HG02852 (cell line): Measurements from ENCODE around the gene GPC6.
"Not testable (repeated sequence)": the region's sequence is repeated elsewhere in the genome, so short reads cannot be mapped to it uniquely, and the experiment has no call there.

Source experiments
- ATAC-seq: cut with Tn5 transposase; IDR thresholded peaks from one replicate; pipeline ENCODE4 v1.9.1; 2021; ENCODE audit warnings: mild to moderate bottlenecking, moderate library complexity; ENCODE audit not compliant: unreplicated experiment

Gene GPC6

GRCh38 chr13:93480553-93481106 is 254.0 kb downstream of the GPC6 start:
- ATAC-seq = no peak

DNA sequence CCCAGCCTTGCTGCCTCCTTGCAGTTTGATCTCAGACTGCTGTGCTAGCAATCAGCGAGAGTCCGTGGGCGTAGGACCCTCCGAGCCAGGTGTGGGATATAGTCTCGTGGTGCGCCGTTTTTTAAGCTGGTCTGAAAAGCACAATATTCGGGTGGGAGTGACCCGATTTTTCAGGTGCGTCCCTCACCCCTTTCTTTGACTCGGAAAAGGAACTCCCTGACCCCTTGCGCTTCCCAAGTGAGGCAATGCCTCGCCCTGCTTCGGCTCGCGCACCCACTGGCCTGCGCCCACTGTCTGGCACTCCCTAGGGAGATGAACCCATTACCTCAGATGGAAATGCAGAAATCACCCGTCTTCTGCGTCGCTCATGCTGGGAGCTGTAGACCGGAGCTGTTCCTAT is 269.5 kb downstream of the GPC6 start:
- not testable (repeated sequence) for ATAC-seq

- no peak for ATAC-seq
Measured at GRCh38 chr13:93496985-93497673, 270.5 kb downstream of the GPC6 start.

- ATAC-seq = no peak
Measured at GRCh38 chr13:93499991-93500390, 273.4 kb downstream of the GPC6 start.

DNA sequence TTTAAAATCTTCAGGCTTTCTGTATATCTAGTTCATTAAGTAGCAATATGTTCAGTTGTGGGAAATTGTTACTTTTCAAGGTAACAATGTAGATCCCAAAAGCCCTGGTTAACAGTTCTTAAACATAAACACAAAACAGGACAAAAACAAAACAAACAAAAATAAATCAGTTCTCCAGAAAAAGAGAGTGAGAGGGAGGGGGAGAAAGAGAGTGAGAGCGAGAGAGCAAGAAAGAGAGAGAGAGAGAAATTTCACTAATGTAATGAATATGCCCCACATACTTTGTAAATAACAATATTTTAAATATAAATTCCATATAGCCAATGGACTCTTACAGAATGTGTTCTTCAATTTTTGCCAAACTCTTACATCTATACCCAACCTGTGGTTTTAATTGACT is 275.5 kb downstream of the GPC6 start:
- no peak for ATAC-seq

DNA sequence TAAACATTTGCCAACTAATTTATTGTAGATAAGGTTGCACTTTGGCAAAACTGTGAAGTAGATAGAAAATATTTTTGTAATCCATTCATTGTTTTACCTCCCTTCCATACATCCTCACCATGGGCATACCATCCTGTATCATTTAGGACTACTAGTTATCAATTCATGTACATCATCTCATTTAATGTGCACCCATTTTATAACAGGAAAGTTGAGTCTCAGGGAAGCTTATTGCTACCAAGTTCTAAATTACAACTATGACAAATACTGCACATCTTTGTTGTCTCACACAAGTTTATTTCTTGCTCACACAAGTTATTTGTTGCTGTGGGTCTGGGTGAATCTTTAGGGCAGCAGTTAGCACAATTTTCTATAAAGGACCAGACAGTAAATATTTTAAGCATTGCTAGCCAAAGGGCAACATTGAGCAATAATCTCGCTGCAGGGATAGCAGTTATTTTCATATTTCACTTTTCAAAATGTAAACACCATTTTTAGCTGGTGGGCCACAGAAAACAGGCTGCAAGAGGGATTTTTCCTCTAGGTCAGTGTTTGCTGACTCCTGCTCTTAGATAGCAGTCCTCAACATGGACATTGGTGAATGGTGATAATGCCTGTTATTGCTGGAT is 276.5 kb downstream of the GPC6 start:
- no peak for ATAC-seq

GRCh38 chr13:93505104-93505952 is 278.7 kb downstream of the GPC6 start:
- no peak for ATAC-seq

- no peak for ATAC-seq
Measured at GRCh38 chr13:93511011-93511410, 284.4 kb downstream of the GPC6 start.

GRCh38 chr13:93515267-93515666 is 288.7 kb downstream of the GPC6 start:
- no peak for ATAC-seq

- ATAC-seq = no peak
Measured at GRCh38 chr13:93517658-93518057, 291.1 kb downstream of the GPC6 start.

DNA sequence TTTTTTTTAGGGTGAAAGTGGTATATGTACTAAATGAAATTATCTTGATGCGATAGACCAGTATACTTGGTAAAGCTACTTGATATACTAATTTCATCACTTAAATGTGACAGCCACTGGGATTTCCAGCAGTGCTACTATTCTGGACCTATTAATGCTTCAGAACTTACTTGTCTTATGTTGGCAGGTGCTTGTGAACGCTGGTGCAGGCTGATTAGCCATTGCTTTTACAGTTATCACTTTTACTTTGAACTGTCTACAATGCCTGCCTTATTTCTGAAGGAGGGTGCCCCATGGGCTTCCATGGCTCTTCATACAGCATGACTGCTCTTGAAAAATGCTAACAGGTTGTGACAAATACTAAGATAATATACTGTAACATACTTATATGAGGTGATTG is 294.7 kb downstream of the GPC6 start:
- ATAC-seq = no peak

DNA sequence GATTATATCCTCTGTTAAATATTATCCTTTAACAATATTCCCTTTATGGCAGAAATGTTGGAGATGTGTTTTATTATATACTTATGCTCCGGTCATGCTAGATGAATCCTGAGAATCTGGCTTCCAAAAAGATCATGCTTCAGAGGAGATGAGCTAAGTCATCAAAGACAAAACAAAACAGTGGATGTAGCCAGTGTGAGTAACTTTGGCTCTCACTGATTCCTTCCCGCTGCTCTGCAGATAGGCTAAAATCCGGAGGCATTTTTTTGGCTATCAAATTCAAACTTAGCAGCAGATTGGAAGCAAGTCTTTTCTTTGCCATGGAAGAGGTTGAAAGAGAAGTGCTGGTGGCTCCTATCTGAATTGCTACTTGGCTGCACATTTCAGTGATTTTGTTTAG is 295.9 kb downstream of the GPC6 start:
- no peak for ATAC-seq

GRCh38 chr13:93525087-93525486 is 298.5 kb downstream of the GPC6 start:
- no peak for ATAC-seq

- no peak for ATAC-seq
Measured at GRCh38 chr13:93527748-93528297, 301.2 kb downstream of the GPC6 start.

DNA sequence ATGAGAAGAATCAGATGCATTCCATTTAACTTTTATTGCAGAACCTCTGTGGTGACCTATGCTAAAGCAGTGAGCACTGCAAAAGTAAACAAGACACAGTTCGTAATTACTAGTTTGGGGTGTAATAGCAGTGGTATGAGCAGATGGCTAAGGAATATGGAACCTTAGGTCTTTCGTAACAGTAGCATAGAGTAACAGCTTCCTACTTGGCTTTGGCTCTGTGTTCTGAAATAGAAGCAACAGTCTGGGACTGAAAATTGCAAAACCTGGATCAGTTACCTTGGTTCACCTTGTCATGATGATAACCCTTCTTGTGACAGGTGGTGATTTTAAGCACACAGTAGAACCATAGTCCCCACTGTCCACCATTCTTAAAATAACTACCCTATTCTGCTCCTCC is 303.4 kb downstream of the GPC6 start:
- no peak for ATAC-seq

- no peak for ATAC-seq
Measured at GRCh38 chr13:93534181-93534700, 307.6 kb downstream of the GPC6 start.

GRCh38 chr13:93535251-93535650 is 308.6 kb downstream of the GPC6 start:
- ATAC-seq = no peak

GRCh38 chr13:93539914-93540313 is 313.3 kb downstream of the GPC6 start:
- ATAC-seq = no peak

DNA sequence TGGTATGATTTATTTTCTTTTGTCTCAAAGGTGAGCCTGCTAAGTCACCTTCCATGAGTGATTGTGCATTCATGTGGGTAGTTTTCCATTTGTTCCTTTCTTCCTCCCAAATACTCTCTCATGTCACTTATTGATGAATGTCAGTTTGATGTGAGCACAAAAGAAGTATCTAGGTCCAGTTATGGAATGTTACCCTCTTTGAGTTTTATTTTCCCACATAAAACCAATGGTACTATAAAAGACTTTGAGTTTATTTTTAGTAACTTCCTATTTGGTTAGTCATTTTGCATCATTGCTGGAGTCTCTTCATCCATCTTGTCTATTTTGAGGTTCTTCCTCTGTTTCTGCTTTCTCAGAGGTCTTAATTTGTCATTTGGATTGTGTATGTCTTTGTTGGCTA is 321.3 kb downstream of the GPC6 start:
- no peak for ATAC-seq

DNA sequence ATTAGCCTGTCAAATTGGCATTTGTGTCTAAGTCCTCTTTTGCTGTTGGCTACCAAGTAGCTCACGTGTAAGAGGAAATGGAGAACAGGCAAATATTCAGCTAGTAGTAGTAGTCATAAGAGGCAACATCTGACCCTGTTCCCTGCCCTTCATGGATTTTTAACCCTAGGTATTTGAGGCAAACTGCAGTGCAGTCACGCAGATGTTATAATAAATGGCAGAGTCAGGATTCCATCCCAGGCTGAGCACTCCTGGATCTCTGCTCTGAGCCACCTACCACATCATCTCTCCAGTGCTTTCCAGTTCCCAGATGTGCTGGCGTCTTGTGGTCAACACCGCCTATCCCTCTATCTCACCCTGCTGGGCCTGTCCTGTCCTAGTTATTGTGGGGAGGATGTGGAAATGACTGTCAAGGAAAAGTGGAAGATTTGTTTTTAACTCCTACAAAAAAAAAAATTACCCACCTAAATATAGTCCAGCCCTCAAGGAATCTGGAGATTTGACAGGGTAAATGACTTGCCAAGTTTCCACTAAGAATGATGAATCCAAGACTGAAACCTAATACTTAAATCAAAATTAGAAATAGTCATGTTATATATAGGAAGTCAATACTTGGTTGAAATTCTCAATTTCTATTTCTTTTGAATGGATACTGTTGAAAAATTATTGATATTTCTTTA is 322.9 kb downstream of the GPC6 start:
- no peak for ATAC-seq

GRCh38 chr13:93550236-93550635 is 323.6 kb downstream of the GPC6 start:
- no peak for ATAC-seq
